Measurements from ENCODE around the gene RIT2. TPM values are rescaled to one million over a fixed set of nuclear protein-coding genes. Genes with fewer than 3 reads are reported as not detected.

RIT2 gene
- total RNA-seq, 3 donors from 2014 or later (not counting 1 experiment from before 2014, with no cell fraction given) = not detected

DNA sequence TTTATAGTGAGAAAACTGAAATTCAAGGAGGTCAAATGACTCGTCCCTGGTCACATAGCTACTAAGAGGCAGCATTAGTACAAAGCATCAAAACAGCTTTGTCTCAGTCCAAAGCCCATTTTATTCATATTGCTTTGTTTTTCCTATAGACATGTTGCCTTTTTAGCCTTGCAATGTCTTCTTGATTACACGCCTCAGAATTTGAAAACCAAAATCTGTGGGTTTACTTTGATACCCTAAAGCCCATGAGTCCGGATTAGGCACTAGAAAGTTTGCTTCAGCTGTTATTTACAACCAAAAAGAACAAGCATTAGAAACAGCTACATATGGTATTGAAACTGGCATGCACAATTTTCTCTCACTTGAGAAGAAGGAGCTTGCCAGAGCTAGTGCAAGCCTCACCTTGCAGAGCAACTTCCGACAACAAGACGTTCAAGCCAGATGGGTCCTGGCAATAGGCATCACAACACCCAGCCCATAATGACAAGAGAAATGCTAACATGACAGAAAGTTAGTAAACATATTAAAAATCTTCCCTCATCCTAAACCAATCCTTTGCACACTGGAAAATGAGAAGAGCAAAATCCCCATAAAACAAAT is 276.8 kb downstream of the RIT2 start:
- WGBS (ENCODE audit: insufficient coverage) = 83% methylated on average over 5 of the region's 5 CpGs
- peaks cover 10 to 14% of the 10 kb centered on the region in 2 donors for H3K9me3 Mint-ChIP-seq

DNA sequence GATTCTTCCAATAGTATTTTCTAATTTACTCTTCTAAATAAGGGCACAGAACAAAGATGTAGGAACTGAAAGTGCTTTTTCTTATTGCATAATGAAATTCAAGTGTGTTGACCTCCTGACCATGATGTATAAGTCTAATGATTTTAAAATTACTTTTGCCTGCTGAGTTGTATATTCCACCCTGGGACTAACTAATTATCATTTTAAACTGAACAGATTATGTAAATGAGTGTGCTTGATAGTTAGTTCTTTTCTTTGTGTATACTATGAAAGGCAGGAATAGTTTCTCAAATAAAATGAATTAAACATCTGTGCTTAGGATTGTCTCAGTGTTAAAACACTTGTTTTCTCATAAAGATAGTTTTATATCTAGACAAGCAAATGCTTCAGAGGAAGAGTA is 284.5 kb downstream of the RIT2 start:
- H3K4me1 Mint-ChIP-seq = no peaks in the 10 kb centered on the region
- intact Hi-C loops (cut with micrococcal nuclease) = no loop called here
- Histone ChIP-seq H3K27ac (ENCODE audit: low read length) (no peak overlapping the region), H3K36me3 (ENCODE audit: control insufficient read depth, insufficient read depth, low read length) (no peaks in the 10 kb centered on the region), H3K4me3 (ENCODE audit: low read length) (no peak overlapping the region), H3K9me3 (ENCODE audit: control insufficient read depth, insufficient read depth, low read length) (no peaks in the 10 kb centered on the region), H3K27me3 (ENCODE audit: control insufficient read depth, insufficient read depth, low read length) (no peaks in the 10 kb centered on the region), H3K4me1 (ENCODE audit: control insufficient read depth, insufficient read depth, low read length) (no peaks in the 10 kb centered on the region)
- H3K27me3 Mint-ChIP-seq (ENCODE audit: low read depth in 2 of 2) = no peaks in the 10 kb centered on the region
- no peaks in the 10 kb centered on the region for H3K36me3 Mint-ChIP-seq
- no peak overlapping the region for H3K4me3 Mint-ChIP-seq
- TF ChIP-seq, protein P1, sequence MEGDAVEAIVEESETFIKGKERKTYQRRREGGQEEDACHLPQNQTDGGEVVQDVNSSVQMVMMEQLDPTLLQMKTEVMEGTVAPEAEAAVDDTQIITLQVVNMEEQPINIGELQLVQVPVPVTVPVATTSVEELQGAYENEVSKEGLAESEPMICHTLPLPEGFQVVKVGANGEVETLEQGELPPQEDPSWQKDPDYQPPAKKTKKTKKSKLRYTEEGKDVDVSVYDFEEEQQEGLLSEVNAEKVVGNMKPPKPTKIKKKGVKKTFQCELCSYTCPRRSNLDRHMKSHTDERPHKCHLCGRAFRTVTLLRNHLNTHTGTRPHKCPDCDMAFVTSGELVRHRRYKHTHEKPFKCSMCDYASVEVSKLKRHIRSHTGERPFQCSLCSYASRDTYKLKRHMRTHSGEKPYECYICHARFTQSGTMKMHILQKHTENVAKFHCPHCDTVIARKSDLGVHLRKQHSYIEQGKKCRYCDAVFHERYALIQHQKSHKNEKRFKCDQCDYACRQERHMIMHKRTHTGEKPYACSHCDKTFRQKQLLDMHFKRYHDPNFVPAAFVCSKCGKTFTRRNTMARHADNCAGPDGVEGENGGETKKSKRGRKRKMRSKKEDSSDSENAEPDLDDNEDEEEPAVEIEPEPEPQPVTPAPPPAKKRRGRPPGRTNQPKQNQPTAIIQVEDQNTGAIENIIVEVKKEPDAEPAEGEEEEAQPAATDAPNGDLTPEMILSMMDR (IDR thresholded peaks at IDR 0.05) = no peak
- ATAC-seq (no peak), DNase-seq (no peak)
- H3K27ac Mint-ChIP-seq = no peak overlapping the region
- peaks cover 9 to 10% of the 10 kb centered on the region in 2 donors for H3K9me3 Mint-ChIP-seq

More for the DNA sequence above, 276.8 kb downstream of the RIT2 start:
- TF ChIP-seq, protein P1 (IDR thresholded peaks at IDR 0.05) = no peak
- DNase-seq (no peak), ATAC-seq (no peak)
- Histone ChIP-seq H3K27me3 (ENCODE audit: control insufficient read depth, insufficient read depth, low read length) (no peaks in the 10 kb centered on the region), H3K4me1 (ENCODE audit: control insufficient read depth, insufficient read depth, low read length) (no peaks in the 10 kb centered on the region), H3K27ac (ENCODE audit: low read length) (no peak overlapping the region), H3K4me3 (ENCODE audit: low read length) (no peak overlapping the region), H3K9me3 (ENCODE audit: control insufficient read depth, insufficient read depth, low read length) (peaks cover 4% of the 10 kb centered on the region), H3K36me3 (ENCODE audit: control insufficient read depth, insufficient read depth, low read length) (no peaks in the 10 kb centered on the region)
- Mint-ChIP-seq H3K27me3 (ENCODE audit: low read depth in 2 of 2) (no peaks in the 10 kb centered on the region), H3K36me3 (no peaks in the 10 kb centered on the region), H3K4me1 (no peaks in the 10 kb centered on the region), H3K27ac (no peak overlapping the region), H3K4me3 (no peak overlapping the region)
- intact Hi-C loops (cut with micrococcal nuclease) = no loop called here

DNA sequence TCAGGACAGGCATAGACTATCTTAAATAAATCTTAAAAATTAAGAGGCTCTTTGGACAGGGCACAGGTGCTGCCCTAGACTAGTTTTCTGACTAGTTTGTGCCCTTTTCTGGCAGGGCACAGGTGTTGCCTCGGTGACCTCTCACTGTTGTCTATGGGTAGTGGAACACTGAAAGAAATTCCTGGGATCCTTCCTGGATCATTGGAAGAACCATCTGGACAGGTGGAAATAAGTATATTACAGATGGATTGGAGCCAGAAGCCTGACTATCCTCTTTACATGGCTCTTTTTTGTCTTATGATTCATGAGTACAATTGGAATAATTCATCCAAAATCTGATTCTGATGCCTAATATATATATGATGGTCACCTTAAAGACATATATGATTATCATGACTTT is 286.6 kb downstream of the RIT2 start:
- no peak overlapping the region for H3K4me3 ChIP-seq (ENCODE audit: low read length)
- WGBS (ENCODE audit: insufficient coverage) = 89% methylated on average over 1 of the region's 1 CpG
- intact Hi-C loops (cut with micrococcal nuclease) = no loop called here
- no peak overlapping the region for H3K4me3 Mint-ChIP-seq
- ATAC-seq = no peak
- H3K27ac ChIP-seq (ENCODE audit: low read length) = no peak overlapping the region
- no peaks in the 10 kb centered on the region for H3K9me3 ChIP-seq (ENCODE audit: control insufficient read depth, insufficient read depth, low read length)
- no peaks in the 10 kb centered on the region for H3K4me1 Mint-ChIP-seq
- no peaks in the 10 kb centered on the region for H3K27me3 ChIP-seq (ENCODE audit: control insufficient read depth, insufficient read depth, low read length)
- TF ChIP-seq, protein P1 (IDR thresholded peaks at IDR 0.05) = no peak
- H3K4me1 ChIP-seq (ENCODE audit: control insufficient read depth, insufficient read depth, low read length) = no peaks in the 10 kb centered on the region
- no peaks in the 10 kb centered on the region for H3K36me3 ChIP-seq (ENCODE audit: control insufficient read depth, insufficient read depth, low read length)
- H3K27ac Mint-ChIP-seq = no peak overlapping the region
- DNase-seq = no peak
- H3K36me3 Mint-ChIP-seq = no peaks in the 10 kb centered on the region
- H3K27me3 Mint-ChIP-seq (ENCODE audit: low read depth in 2 of 2) = no peaks in the 10 kb centered on the region
- H3K9me3 Mint-ChIP-seq = peaks cover 6 to 11% of the 10 kb centered on the region in 2 donors

GRCh38 chr18:42824178-42824577 is 291.3 kb downstream of the RIT2 start:
- Histone ChIP-seq H3K36me3 (ENCODE audit: control insufficient read depth, insufficient read depth, low read length) (no peaks in the 10 kb centered on the region), H3K4me3 (ENCODE audit: low read length) (no peak overlapping the region), H3K27me3 (ENCODE audit: control insufficient read depth, insufficient read depth, low read length) (no peaks in the 10 kb centered on the region), H3K27ac (ENCODE audit: low read length) (no peak overlapping the region), H3K9me3 (ENCODE audit: control insufficient read depth, insufficient read depth, low read length) (no peaks in the 10 kb centered on the region), H3K4me1 (ENCODE audit: control insufficient read depth, insufficient read depth, low read length) (no peaks in the 10 kb centered on the region)
- DNase-seq (no peak), ATAC-seq (no peak)
- Mint-ChIP-seq H3K4me3 (no peak overlapping the region), H3K4me1 (no peaks in the 10 kb centered on the region), H3K27ac (no peak overlapping the region), H3K27me3 (ENCODE audit: low read depth in 2 of 2) (no peaks in the 10 kb centered on the region), H3K9me3 (peaks cover 5 to 11% of the 10 kb centered on the region in 2 donors), H3K36me3 (no peaks in the 10 kb centered on the region)
- TF ChIP-seq, protein P1 (IDR thresholded peaks at IDR 0.05) = no peak
- intact Hi-C loops (cut with micrococcal nuclease) = no loop called here

Measured in natural killer cell (primary cell).